CD4-positive, alpha-beta T cell treated with Interleukin-15 for 1 hour (primary cell): Measurements from ENCODE around the gene FAM72B.
"Not testable (repeated sequence)": the region's sequence is repeated elsewhere in the genome, so short reads cannot be mapped to it uniquely, and the experiment has no call there.

ENCODE experiments used
- DNase-seq: peaks from one replicate; pipeline ENCODE4 v3.0.0-alpha.2; 2020

FAM72B gene

DNA sequence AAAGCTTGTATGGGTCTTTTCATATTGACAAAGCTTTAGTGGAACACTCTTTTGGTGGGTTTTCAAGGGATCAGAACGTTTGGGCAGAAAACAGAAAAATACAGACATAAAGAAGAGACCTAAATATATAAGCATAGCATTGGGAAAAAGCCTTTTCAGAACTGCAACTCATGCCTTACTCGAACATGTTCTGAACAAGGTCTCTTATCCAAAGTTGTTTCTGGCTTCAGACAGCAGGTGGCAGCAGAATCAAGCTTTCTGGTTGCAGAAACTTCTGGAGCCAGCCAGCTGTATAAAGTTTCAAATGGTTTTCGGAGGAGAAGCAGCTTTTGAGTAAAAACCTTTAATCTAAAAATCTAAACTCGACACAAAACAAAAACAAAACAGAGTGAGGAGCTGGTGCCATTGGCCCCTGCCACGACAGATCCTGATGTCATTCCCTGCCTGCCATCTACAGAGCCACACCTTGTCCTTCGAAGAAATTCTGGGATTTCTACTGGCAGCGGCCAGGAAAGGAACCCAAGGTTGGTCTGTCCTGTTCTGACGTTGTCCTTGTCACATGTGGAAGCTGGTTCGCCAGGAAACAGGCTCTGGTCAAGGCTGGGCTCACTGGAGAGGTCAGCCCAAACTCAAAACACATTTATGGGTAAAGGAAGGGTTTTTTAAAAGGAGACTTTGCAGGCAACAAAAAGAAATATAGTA lies 35.5 kb downstream of the FAM72B start:
- DNase-seq = not testable (repeated sequence)

DNA sequence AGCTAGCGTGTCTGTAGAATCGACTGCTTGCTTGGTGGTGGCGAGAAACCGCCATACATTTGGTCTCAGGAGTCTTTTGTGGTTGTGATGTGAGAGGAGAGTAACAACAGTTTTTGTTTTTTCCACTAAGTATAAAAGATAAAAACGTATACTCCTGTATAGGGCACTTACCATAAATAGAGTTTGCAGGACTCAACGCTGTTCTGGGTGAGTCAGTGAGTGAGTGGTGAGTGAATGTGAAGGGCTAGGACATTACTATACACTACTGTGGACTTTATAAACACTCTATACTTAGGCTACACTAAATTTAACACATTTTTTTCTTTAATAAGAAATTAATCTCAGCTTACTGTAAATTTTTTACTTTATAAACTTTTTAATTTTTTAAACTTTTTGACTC lies 43.7 kb downstream of the FAM72B start:
- DNase-seq = not testable (repeated sequence)

DNA sequence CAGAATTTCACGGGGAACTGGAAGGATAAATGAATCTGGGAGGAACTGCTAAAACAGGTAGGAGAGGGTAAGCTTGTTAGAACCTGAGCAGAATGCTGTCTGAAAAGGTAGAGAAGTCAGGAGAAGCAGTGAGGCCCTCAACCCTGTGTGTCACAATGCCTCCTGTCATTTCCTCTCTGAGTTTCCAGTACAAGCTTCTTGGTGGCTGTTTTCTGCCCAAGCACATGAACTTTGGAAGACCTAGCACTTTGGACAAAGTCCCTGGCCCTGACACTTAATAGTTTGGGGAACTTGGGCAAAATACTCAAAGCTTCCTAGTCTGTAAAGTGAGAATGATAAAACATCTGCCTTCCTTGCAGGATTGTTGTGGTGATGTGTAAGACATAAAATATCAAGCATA lies 52.6 kb downstream of the FAM72B start:
- not testable (repeated sequence) for DNase-seq

DNA sequence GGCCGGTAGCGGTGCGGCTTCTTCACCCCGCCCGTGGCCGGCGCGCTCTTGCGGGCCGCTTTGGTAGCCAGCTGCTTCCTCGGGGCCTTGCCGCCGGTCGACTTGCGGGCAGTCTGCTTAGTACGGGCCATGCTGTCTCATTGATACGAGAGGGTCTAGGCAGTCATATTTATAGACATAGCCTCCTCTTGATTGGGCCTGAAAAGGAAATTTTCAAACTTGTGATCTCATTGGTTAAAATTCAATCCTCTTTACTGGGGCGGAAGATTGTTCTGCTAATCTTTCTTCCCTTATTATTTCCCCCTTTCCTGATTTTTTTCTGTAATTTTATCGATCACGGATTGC lies 65.7 kb downstream of the FAM72B start:
- DNase-seq = not testable (repeated sequence)
